Spleen (tissue), 7 donors: ENCODE measurements around the gene SH3D19.

ENCODE experiments used
- POLR2A ChIP-seq, 3 donors: fragments of 450-650 bp; IDR thresholded peaks; one replicate each; pipeline ENCODE4 v1.5.1; 2017; ENCODE audit warnings: antibody characterized with exemption in 3 of 3, mild to moderate bottlenecking in 1 of 3
- POLR2AphosphoS5 ChIP-seq, 3 donors: sonication (generic); formaldehyde crosslinking; IDR thresholded peaks; one replicate each; pipeline ENCODE4 v1.5.1; 2017; ENCODE audit warnings: antibody characterized with exemption in 3 of 3
- TF ChIP-seq, protein P1 (sequence below), 11 experiments: fragments of 200-600 bp in 7 of 11; fragments of 450-650 bp in 4 of 11; sonication (generic) in 4 of 11; IDR thresholded peaks in 8 of 11; conservative IDR thresholded peaks in 3 of 11; 1 replicate in 7 of 11; 2 replicates in 4 of 11; pipeline versions ENCODE4 v1.4.0 to v1.8.0; 2016 to 2021; ENCODE audit warnings: antibody characterized with exemption in 11 of 11, inconsistent platforms in 4 of 11, mild to moderate bottlenecking in 1 of 11
- donor health status: DM: no; HTN: no; CAD: no; lungs with moderate emphysema.
- donor health status: DM: no; HTN: no; CAD: no.
- donor health status: DM: no; HTN: no; CAD: no.

DNA sequence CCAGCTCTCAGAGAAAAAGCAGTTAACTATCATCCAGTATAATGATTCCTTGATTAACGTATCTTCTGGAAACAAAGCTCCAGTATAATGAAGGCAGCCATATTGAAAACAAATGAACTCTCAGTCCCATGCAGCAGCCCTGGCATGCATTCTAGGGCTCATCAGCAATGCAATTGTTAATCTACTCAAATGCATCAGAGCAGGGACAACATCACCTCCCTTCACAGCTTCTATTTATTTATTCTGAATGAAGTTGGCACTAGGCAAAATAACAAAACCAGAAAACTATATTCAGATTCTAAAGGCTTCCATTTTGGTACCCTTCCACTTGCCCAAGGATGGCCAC lies 11.4 kb downstream of the SH3D19 start:
- TF ChIP-seq, protein P1, sequence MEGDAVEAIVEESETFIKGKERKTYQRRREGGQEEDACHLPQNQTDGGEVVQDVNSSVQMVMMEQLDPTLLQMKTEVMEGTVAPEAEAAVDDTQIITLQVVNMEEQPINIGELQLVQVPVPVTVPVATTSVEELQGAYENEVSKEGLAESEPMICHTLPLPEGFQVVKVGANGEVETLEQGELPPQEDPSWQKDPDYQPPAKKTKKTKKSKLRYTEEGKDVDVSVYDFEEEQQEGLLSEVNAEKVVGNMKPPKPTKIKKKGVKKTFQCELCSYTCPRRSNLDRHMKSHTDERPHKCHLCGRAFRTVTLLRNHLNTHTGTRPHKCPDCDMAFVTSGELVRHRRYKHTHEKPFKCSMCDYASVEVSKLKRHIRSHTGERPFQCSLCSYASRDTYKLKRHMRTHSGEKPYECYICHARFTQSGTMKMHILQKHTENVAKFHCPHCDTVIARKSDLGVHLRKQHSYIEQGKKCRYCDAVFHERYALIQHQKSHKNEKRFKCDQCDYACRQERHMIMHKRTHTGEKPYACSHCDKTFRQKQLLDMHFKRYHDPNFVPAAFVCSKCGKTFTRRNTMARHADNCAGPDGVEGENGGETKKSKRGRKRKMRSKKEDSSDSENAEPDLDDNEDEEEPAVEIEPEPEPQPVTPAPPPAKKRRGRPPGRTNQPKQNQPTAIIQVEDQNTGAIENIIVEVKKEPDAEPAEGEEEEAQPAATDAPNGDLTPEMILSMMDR (IDR thresholded peaks at IDR 0.05 in 8 of 11, conservative IDR thresholded peaks at IDR 0.05 in 3 of 11), result no peak
- TF ChIP-seq POLR2AphosphoS5 (IDR thresholded peaks at IDR 0.05), result no peak
- TF ChIP-seq POLR2A (IDR thresholded peaks at IDR 0.05), result no peak
